ENCODE data around the gene OR9A4. TPM values are rescaled to one million over a fixed set of nuclear protein-coding genes. Genes with fewer than 3 reads are reported as not detected.

OR9A4 gene, protein sequence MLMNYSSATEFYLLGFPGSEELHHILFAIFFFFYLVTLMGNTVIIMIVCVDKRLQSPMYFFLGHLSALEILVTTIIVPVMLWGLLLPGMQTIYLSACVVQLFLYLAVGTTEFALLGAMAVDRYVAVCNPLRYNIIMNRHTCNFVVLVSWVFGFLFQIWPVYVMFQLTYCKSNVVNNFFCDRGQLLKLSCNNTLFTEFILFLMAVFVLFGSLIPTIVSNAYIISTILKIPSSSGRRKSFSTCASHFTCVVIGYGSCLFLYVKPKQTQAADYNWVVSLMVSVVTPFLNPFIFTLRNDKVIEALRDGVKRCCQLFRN
- not detected in 2 replicates for total RNA-seq (2022)
- Bru-seq, nascent RNA: percentile 14 among the genes with signal in this experiment
- BruChase-seq, experiment 1, labeled RNA remaining after a 2-hour chase: percentile 37 among the genes with signal in this experiment
- BruChase-seq, experiment 2, labeled RNA remaining after a 6-hour chase: percentile 45 among the genes with signal in this experiment
- long read RNA-seq: 0 reads

DNA sequence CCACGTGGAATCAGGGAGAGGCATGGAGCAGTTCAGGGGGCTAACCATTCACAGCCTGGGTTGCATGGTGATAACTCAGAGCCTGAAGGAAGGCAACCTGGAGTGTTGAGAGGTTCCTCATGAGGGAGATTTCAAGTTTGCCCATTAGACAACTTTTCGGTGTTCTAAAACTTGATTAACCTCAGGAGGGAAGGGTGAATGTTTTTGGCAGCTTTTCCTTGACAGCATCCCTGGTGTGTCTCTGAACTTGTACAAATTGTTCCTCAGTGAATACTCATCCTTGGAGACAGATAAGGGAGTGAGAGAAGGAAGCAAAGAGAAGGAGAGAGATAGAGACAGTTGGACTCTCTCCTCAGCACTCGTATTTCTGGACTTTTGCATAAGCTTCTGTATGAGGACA, at the start of gene OR9A4:
Gene OR9A4 (plus strand): TSS at position 301 of the 400 bp plus-strand sequence. CDS start 2,477 bp downstream, outside the sequence.
- Mint-ChIP-seq H3K4me3 (ENCODE audit: unreplicated experiment) (no peak within 1 kb of the TSS), H3K27me3 (ENCODE audit: insufficient read depth, unreplicated experiment) (peaks cover 7% of the 10 kb centered on the region), H3K36me3 (ENCODE audit: insufficient read depth, unreplicated experiment) (no peaks in the 10 kb centered on the region), H3K4me1 (ENCODE audit: low read depth, unreplicated experiment) (peaks cover 7% of the 10 kb centered on the region), H3K9me3 (ENCODE audit: unreplicated experiment) (no peaks in the 10 kb centered on the region), H3K27ac (ENCODE audit: unreplicated experiment) (no peak within 1 kb of the TSS)
- Histone ChIP-seq H3K27me3 (replicated peaks; ENCODE audit: control insufficient read depth, insufficient read depth, low read length) (no peaks in the 10 kb centered on the region), H3K9me3 (no peaks in the 10 kb centered on the region), H3K36me3 (ENCODE audit: control insufficient read depth, insufficient read depth, low read length) (no peaks in the 10 kb centered on the region), H3K4me1 (no peaks in the 10 kb centered on the region), H3K4me3 (ENCODE audit: low read depth, low read length) (no peak within 1 kb of the TSS)
- intact Hi-C loops (cut with micrococcal nuclease; ENCODE audit: unreplicated experiment): no loop called here
- no peak for TF ChIP-seq CTCF (IDR thresholded peaks at IDR 0.05; ENCODE audit: insufficient read depth in 1 of 2, low read depth in 1 of 2, low read length in 1 of 2, severe bottlenecking in 1 of 2, unreplicated experiment in 1 of 2)
- no peak for DNase-seq
- BruUV-seq (replicated peaks): no TSS peak
- CTCF ChIA-PET: no interaction called here
- POLR2A ChIA-PET: no interaction called here

DNA sequence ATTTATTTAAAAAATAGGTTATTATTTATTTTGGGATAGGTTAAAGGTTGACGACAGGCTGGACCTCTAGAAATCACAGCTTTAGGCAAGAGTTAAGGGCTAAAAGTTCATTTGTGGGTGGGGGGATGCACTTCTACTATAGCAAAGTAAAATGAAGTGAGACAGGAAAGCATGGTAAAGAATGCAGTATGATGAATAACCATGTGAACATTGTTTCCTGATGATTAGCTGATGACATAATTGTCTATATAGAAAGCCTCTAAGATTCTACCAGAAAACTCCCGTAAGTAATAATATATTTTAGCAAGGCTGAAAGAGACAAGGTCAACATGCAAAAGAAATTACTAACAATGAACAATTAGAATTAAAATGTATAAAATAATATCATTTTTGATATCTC, 49.2 kb upstream of the OR9A4 start:
- CTCF ChIA-PET: no interaction called here
- POLR2A ChIA-PET: no interaction called here
- Histone ChIP-seq H3K27me3 (replicated peaks; ENCODE audit: control insufficient read depth, insufficient read depth, low read length) (no peaks in the 10 kb centered on the region), H3K36me3 (ENCODE audit: control insufficient read depth, insufficient read depth, low read length) (no peaks in the 10 kb centered on the region), H3K9me3 (no peaks in the 10 kb centered on the region; the same call in 1 of the 2 replicates), H3K4me1 (peaks cover 11% of the 10 kb centered on the region), H3K4me3 (ENCODE audit: low read depth, low read length) (no peak overlapping the region)
- intact Hi-C loops (cut with micrococcal nuclease; ENCODE audit: unreplicated experiment): no loop called here
- Mint-ChIP-seq H3K9me3 (ENCODE audit: unreplicated experiment) (no peaks in the 10 kb centered on the region), H3K4me3 (ENCODE audit: unreplicated experiment) (no peak overlapping the region), H3K36me3 (ENCODE audit: insufficient read depth, unreplicated experiment) (no peaks in the 10 kb centered on the region), H3K4me1 (ENCODE audit: low read depth, unreplicated experiment) (peaks cover 6% of the 10 kb centered on the region), H3K27me3 (ENCODE audit: insufficient read depth, unreplicated experiment) (peaks cover 11% of the 10 kb centered on the region), H3K27ac (ENCODE audit: unreplicated experiment) (no peak overlapping the region)
- no peak for TF ChIP-seq CTCF (IDR thresholded peaks at IDR 0.05; ENCODE audit: insufficient read depth in 1 of 2, low read depth in 1 of 2, low read length in 1 of 2, severe bottlenecking in 1 of 2, unreplicated experiment in 1 of 2)
- DNase-seq: no peak
- BruUV-seq (replicated peaks): no TSS peak

GRCh38 chr7:141872931-141873330, 43.3 kb upstream of the OR9A4 start:
- H3K4me3 ChIP-seq (ENCODE audit: low read depth, low read length): no peak overlapping the region
- Mint-ChIP-seq H3K4me1 (ENCODE audit: low read depth, unreplicated experiment) (no peaks in the 10 kb centered on the region), H3K27me3 (ENCODE audit: insufficient read depth, unreplicated experiment) (peaks cover 15% of the 10 kb centered on the region), H3K36me3 (ENCODE audit: insufficient read depth, unreplicated experiment) (no peaks in the 10 kb centered on the region), H3K9me3 (ENCODE audit: unreplicated experiment) (no peaks in the 10 kb centered on the region), H3K27ac (ENCODE audit: unreplicated experiment) (no peak overlapping the region), H3K4me3 (ENCODE audit: unreplicated experiment) (no peak overlapping the region)
- no TSS peak for BruUV-seq (replicated peaks)
- ChIA-PET CTCF (interaction anchor here (0.6 kb wide), 1 partner anchor 804 kb away, joined by 3 read pairs; no protein-coding TSS in a partner anchor), POLR2A (no interaction called here)
- H3K9me3 ChIP-seq: no peaks in the 10 kb centered on the region
- no peak for DNase-seq
- no peaks in the 10 kb centered on the region for H3K36me3 ChIP-seq (ENCODE audit: control insufficient read depth, insufficient read depth, low read length)
- no peak for TF ChIP-seq CTCF (IDR thresholded peaks at IDR 0.05; ENCODE audit: insufficient read depth in 1 of 2, low read depth in 1 of 2, low read length in 1 of 2, severe bottlenecking in 1 of 2, unreplicated experiment in 1 of 2)
- intact Hi-C loops (cut with micrococcal nuclease; ENCODE audit: unreplicated experiment): no loop called here
- H3K27me3 ChIP-seq (replicated peaks; ENCODE audit: control insufficient read depth, insufficient read depth, low read length): no peaks in the 10 kb centered on the region
- no peaks in the 10 kb centered on the region for H3K4me1 ChIP-seq

Data from Caco-2 (cell line).